AG04449 (cell line): ENCODE data around the gene RPL32.

ENCODE experiments used
- CTCF ChIA-PET: fragments of 350-600 bp; formaldehyde crosslinking; extraction: SDS; loops from one replicate; lab custom pipeline; 2021; ENCODE audit warnings: antibody characterized with exemption; lab: Yijun Ruan, JAX
- POLR2A ChIA-PET: fragments of 400-600, 350-600 bp; formaldehyde crosslinking; extraction: SDS; loops from one replicate; lab custom pipeline; 2020; ENCODE audit warnings: antibody characterized with exemption, inconsistent platforms; lab: Yijun Ruan, JAX
- DNase-seq: peaks from one replicate; pipeline ENCODE4 v3.0.0-alpha.2; 2010; ENCODE audit warnings: low read depth, low spot score
- H3K4me3 ChIP-seq: 2 replicates; pipeline ENCODE4 v1.5.1; 2011; ENCODE audit warnings: low read depth, mild to moderate bottlenecking, control low read depth, low read length
- TF ChIP-seq, protein P1 (sequence below): IDR thresholded peaks from one replicate; pipeline ENCODE4 v1.5.1; 2011; ENCODE audit warnings: mild to moderate bottlenecking, moderate library complexity, low read length, control low read depth, inconsistent platforms; ENCODE audit not compliant: insufficient read depth; ENCODE audit errors: missing control alignments

Gene RPL32

DNA sequence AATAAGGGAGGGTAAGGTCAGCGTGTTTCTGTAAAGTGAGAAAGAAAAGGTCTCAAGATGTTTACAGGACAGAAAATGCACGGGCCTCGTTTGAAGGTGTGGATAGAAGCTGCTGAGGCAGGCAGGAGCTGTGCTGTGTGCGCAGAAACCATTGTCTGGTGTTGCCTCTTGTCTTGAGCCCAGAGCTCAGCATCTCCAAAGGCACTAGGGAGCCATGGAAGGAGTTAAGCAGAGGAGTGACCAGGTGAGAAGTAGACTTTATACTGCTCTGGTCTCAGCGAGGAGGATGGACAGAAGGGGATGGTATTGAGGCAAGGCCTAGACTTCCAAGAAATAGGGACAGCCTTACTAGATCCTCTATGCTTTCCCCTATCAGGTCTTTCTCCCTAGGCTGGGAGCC lies 31.9 kb downstream of the RPL32 start:
- no peak overlapping the region; the same call in 1 of the 2 replicates for H3K4me3 ChIP-seq
- ChIA-PET POLR2A (interaction anchor here (1.3 kb wide), 1 partner anchor 23 kb away, joined by 3 read pairs; no protein-coding TSS in a partner anchor), CTCF (interaction anchor here (0.6 to 4.4 kb wide), 15 partner anchors 9 to 150 kb away, joined by 3 to 49 read pairs (median 7); partner anchors contain the start of genes CAND2 and RPL32)
- no peak for DNase-seq
- TF ChIP-seq, protein P1, sequence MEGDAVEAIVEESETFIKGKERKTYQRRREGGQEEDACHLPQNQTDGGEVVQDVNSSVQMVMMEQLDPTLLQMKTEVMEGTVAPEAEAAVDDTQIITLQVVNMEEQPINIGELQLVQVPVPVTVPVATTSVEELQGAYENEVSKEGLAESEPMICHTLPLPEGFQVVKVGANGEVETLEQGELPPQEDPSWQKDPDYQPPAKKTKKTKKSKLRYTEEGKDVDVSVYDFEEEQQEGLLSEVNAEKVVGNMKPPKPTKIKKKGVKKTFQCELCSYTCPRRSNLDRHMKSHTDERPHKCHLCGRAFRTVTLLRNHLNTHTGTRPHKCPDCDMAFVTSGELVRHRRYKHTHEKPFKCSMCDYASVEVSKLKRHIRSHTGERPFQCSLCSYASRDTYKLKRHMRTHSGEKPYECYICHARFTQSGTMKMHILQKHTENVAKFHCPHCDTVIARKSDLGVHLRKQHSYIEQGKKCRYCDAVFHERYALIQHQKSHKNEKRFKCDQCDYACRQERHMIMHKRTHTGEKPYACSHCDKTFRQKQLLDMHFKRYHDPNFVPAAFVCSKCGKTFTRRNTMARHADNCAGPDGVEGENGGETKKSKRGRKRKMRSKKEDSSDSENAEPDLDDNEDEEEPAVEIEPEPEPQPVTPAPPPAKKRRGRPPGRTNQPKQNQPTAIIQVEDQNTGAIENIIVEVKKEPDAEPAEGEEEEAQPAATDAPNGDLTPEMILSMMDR = no peak

DNA sequence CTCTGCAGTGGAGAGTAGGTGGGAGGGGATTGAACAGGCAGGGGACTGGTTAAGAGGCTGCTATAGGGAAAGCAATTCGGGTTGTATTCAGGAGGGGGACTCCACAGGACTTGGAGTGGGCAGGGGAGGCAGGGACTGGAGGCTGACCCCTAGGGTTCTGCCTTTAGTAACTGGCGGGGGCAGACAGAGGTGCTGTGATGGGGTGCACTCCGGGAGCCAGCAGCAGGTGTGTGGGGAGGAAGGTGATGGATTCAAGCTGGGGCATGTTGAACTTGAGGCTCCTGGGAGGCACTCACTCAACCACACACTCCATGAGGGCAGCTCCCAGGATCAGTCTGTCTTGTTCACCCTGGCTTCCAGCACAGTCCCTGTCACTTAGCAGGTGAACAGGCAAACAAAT lies 32.4 kb downstream of the RPL32 start:
- ChIA-PET CTCF (interaction anchor here (0.9 to 4.4 kb wide), 11 partner anchors 9 to 102 kb away, joined by 3 to 49 read pairs (median 15); partner anchors contain the start of genes CAND2 and RPL32), POLR2A (no interaction called here)
- TF ChIP-seq, protein P1 = no peak
- DNase-seq = no peak
- H3K4me3 ChIP-seq = no peak overlapping the region

DNA sequence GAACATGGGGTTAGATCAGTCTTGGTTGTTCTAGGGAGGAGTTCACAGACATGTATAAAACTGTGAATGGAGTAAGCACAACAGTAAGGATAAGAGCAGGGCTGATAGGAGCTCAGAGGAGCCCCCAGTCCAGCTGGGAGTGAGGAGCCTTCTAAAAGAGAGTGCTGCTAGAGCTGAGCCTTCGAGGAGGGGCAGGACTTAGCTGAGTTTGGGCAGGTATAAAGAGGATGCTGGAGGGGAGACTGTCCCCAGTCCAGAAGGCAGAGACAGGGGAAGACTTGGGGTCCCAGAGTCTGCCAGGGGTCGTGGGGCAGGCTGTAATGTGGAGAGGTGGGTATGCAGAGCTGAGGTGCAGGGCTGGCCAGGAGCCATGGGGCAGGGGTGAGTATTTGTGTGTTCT lies 32.8 kb downstream of the RPL32 start:
- H3K4me3 ChIP-seq = no peak overlapping the region
- CTCF ChIA-PET = interaction anchor here (0.9 to 4.4 kb wide), 8 partner anchors 8 to 102 kb away, joined by 3 to 49 read pairs (median 14); partner anchors contain the start of gene CAND2
- POLR2A ChIA-PET = no interaction called here
- TF ChIP-seq, protein P1 = no peak
- no peak for DNase-seq

DNA sequence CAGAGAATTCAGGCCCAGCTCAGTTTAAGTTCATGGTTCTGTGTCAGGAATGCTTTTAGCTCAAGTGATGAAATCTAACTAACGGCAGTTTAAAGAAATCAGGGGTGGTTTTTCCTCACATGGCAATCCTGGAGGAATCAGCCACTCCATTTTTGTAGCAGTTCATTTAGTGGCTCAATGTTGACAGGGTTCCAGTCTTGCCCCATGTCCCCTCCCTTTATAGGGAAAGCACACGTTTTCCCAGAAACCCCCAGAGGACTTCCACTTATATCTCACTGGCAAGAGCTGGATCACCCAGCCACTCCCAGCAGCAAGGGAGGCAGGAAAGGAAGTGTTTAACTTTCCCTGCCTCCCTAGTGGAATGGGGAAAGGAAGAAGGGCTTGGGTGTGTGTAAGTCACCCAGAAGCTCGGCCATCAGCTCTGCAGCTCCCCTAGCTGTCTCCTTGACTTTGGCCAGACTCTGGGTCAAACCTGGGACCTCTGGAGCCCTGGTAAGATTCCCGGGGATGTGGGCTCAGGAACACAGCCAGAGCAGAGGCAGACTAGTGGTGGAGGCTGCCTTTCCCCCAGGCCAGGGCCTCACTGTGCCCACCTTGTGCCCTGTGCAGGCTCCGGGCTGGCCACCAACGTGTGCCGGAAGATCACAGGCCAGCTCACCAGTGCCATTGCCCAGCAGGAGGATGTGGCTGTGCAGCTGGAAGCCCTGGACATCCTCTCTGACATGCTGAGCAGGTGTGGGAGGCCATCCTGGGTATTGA lies 33.6 kb downstream of the RPL32 start:
- no peak for DNase-seq
- TF ChIP-seq, protein P1 = no peak
- H3K4me3 ChIP-seq = no peak overlapping the region
- POLR2A ChIA-PET = no interaction called here
- CTCF ChIA-PET = interaction anchor here (1.0 to 4.4 kb wide), 6 partner anchors 7 to 101 kb away, joined by 3 to 49 read pairs (median 15); partner anchors contain the start of gene CAND2

DNA sequence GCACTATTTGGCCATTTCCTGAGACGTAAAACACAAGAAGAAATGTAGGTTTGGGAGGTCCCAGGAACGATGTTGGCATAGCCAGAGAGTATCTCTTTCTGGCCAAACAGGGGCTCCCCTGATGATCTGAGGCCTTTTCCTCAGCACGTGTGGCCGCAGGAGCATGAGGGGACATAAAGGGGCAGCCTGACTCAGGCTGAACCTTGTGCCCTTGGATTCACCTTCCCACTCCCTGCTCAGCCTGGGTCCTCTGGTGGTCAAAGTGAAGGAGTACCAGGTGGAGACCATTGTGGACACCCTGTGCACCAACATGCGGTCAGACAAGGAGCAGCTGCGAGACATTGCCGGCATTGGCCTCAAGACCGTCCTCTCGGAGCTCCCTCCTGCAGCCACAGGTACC lies 34.3 kb downstream of the RPL32 start:
- H3K4me3 ChIP-seq = no peak overlapping the region
- ChIA-PET CTCF (interaction anchor here (1.6 to 4.4 kb wide), 3 partner anchors 7 to 18 kb away, joined by 9 to 49 read pairs (median 36); partner anchors contain the start of gene CAND2), POLR2A (no interaction called here)
- TF ChIP-seq, protein P1 = no peak
- DNase-seq = no peak

DNA sequence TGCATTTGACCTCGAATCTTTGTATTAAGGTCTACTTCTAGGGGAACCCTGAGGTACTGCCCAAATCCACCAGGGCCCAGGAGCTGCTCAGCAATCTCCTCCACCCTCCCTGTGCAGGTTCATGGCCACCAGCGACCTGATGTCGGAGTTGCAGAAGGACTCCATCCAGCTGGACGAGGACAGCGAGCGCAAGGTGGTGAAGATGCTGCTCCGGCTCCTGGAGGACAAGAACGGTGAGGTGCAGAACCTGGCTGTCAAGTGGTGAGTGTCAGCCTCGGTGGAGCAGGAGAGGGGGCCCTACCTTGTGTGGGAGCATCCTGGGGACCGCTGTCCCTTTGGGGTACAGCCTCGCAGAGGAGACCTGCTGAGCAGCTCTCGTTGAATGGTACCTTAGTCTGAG lies 38.0 kb downstream of the RPL32 start:
- ChIA-PET CTCF (no interaction called here), POLR2A (no interaction called here)
- H3K4me3 ChIP-seq = no peak overlapping the region
- TF ChIP-seq, protein P1 = no peak
- no peak for DNase-seq
